GM12878 (cell line): ENCODE data around the gene ENGASE. TPM values are rescaled to one million over a fixed set of nuclear protein-coding genes. Genes with fewer than 3 reads are reported as not detected.

Experiments used
- ATAC-seq: fragments of 200-7000 bp; cut with Tn5 transposase; 3 replicates; pipeline ENCODE4 v1.9.1; 2020; ENCODE audit warnings: mild to moderate bottlenecking, moderate library complexity
- BruUV-seq: library from RNA; stranded (reverse); fragments of 400-500 nt; replicated peaks from 2 replicates; lab custom pipeline; 2021; lab: Mats Ljungman, UMichigan
- CTCF ChIA-PET: fragments of 300-600 bp; sonication (Branson Sonifier 250); formaldehyde crosslinking; extraction: SDS; loops from one replicate; lab custom pipeline; 2021; ENCODE audit warnings: inconsistent platforms; lab: Yijun Ruan, JAX
- POLR2A ChIA-PET: fragments of 350-600 bp; formaldehyde crosslinking; extraction: SDS; loops from one replicate; lab custom pipeline; 2021; ENCODE audit warnings: inconsistent platforms; lab: Charles Lee
- RAD21 ChIA-PET: fragments of 300-600 bp; sonication (Branson Sonifier 250); formaldehyde crosslinking; loops from one replicate; lab custom pipeline; 2023; ENCODE audit warnings: antibody characterized with exemption; ENCODE audit not compliant: unreplicated experiment; lab: Charles Lee
- SMC1A ChIA-PET: fragments of 300-600 bp; sonication (Branson Sonifier 250); formaldehyde crosslinking; loops from one replicate; lab custom pipeline; 2023; ENCODE audit not compliant: unreplicated experiment, uncharacterized antibody; lab: Charles Lee
- DNase-seq: peaks from one replicate; pipeline ENCODE4 v3.0.0-alpha.2; 2011; ENCODE audit warnings: low read depth, low spot score
- FAIRE-seq: peaks from 3 replicates; lab custom pipeline; 2011; peaks lifted over from hg19 to GRCh38; lab: Jason Lieb, UNC
- H2AFZ ChIP-seq: 2 replicates; pipeline ENCODE4 v1.6.0; 2011; ENCODE audit warnings: low read depth, low read length, control low read depth; ENCODE audit not compliant: control insufficient read depth
- H3K27ac ChIP-seq: 2 replicates; pipeline ENCODE4 v1.5.1; 2011; ENCODE audit warnings: control low read depth; ENCODE audit not compliant: control insufficient read depth, insufficient read depth
- H3K27me3 ChIP-seq, 2 experiments: replicated peaks in 1 of 2; 2 replicates each; pipeline versions ENCODE4 v1.6.0 to v1.6.1; 2011; ENCODE audit warnings: low read length in 1 of 2; ENCODE audit not compliant: control insufficient read depth in 2 of 2, insufficient read depth in 2 of 2
- H3K36me3 ChIP-seq, 2 experiments: 2 replicates each; pipeline ENCODE4 v1.5.1; 2011; ENCODE audit warnings: low read length in 1 of 2; ENCODE audit not compliant: control insufficient read depth in 2 of 2, insufficient read depth in 2 of 2
- H3K4me1 ChIP-seq: 2 replicates; pipeline ENCODE4 v1.6.1; 2011; ENCODE audit warnings: mild to moderate bottlenecking, low read length, moderate library complexity, mixed read lengths; ENCODE audit not compliant: control insufficient read depth, insufficient read depth
- H3K4me2 ChIP-seq: 2 replicates; pipeline ENCODE4 v1.6.0; 2011; ENCODE audit warnings: control low read depth; ENCODE audit not compliant: control insufficient read depth, insufficient read depth
- H3K4me3 ChIP-seq: fragments of 200-600 bp; sonication (generic); 2 replicates; pipeline ENCODE4 v1.5.1; 2016
- H3K79me2 ChIP-seq: 2 replicates; pipeline ENCODE4 v1.6.0; 2011; ENCODE audit warnings: low read length; ENCODE audit not compliant: control insufficient read depth, insufficient read depth
- H3K9ac ChIP-seq: 2 replicates; pipeline ENCODE4 v1.8.0; 2011; ENCODE audit warnings: low read length, control low read depth, mixed read lengths; ENCODE audit not compliant: control insufficient read depth, insufficient read depth
- H3K9me3 ChIP-seq: replicated peaks from 3 replicates; pipeline ENCODE4 v1.5.1; 2011; ENCODE audit warnings: mild to moderate bottlenecking, low read length; ENCODE audit not compliant: control insufficient read depth, insufficient read depth
- H4K20me1 ChIP-seq: 2 replicates; pipeline ENCODE4 v1.6.0; 2011; ENCODE audit not compliant: control insufficient read depth, insufficient read depth
- E2F4 ChIP-seq: IDR thresholded peaks from 2 replicates; pipeline ENCODE4 v1.6.1; 2012; ENCODE audit warnings: low read depth, low read length, improper control_type of control experiment
- FOXK2 ChIP-seq: fragments of 450-650 bp; IDR thresholded peaks from 2 replicates; pipeline ENCODE4 v1.6.1; 2017; ENCODE audit warnings: mild to moderate bottlenecking, moderate library complexity
- MEF2A ChIP-seq: IDR thresholded peaks from 2 replicates; pipeline ENCODE4 v1.6.1; 2011; ENCODE audit warnings: low read depth, mild to moderate bottlenecking, low read length, moderate library complexity; ENCODE audit not compliant: insufficient read depth
- SMAD1 ChIP-seq: fragments of 450-650 bp; IDR thresholded peaks from 2 replicates; pipeline ENCODE4 v1.6.1; 2018; ENCODE audit warnings: mild to moderate bottlenecking, low read depth; ENCODE audit not compliant: partially characterized antibody
- SUPT20H ChIP-seq: IDR thresholded peaks from 2 replicates; pipeline ENCODE4 v1.6.1; 2011; ENCODE audit warnings: low read depth, mild to moderate bottlenecking, low read length, moderate library complexity, borderline replicate concordance; ENCODE audit not compliant: control insufficient read depth
- ZNF687 ChIP-seq: fragments of 450-650 bp; IDR thresholded peaks from 2 replicates; pipeline ENCODE4 v1.6.1; 2017; ENCODE audit warnings: mild to moderate bottlenecking, moderate library complexity
- WGBS: methylation state at CpG from one replicate; pipeline ENCODE4 v1.1.6; 2016; ENCODE audit warnings: low lambda C conversion rate; ENCODE audit not compliant: insufficient replicate concordance, insufficient coverage; ENCODE audit errors: missing lambda C conversion rate; 5-methylcytosine and 5-hydroxymethylcytosine counted together
- in situ Hi-C: fragments of 300-500 bp; cut with MboI; formaldehyde crosslinking; loops from 9 replicates; pipeline ENCODE4 v1.14.3; 2018; ENCODE audit warnings: mixed read lengths
- intact Hi-C: fragments of 100-400 bp; cut with micrococcal nuclease; formaldehyde crosslinking; loops from one replicate; pipeline ENCODE4 v1.14.2; 2022; ENCODE audit not compliant: unreplicated experiment
- polyA plus RNA-seq, 11 experiments: library from polyadenylated mRNA; depleted of rRNA in 4 of 11; unstranded in 6 of 11; stranded (reverse) in 5 of 11; fragments of >200 nt; fragmentation: Nextera tagmentation in 4 of 11; fragmentation: Illumina TruSeq in 1 of 11; extraction: Ambion mirVana in 4 of 11; extraction: Trizol in 1 of 11; gene quantifications; 1 replicate in 1 of 11; 2 replicates in 10 of 11; pipeline versions ENCODE4 v1.2.1 to v1.2.3, GENCODE V29; 2011 to 2016; ENCODE audit warnings: inconsistent platforms in 2 of 11, missing spikeins in 2 of 11, low read depth in 1 of 11
- total RNA-seq, 4 experiments: library from RNA; depleted of rRNA in 3 of 4; stranded (reverse); fragments of >200 nt in 3 of 4; fragmentation: Illumina TruSeq in 1 of 4; extraction: Trizol in 1 of 4; gene quantifications; 2 replicates each; pipeline versions ENCODE4 v1.2.1 to v1.2.3, GENCODE V29; 2013 to 2021

ENGASE gene
- total and polyA plus RNA-seq, 10 of the 15 experiments (the other 5 are each of a cell fraction or from before 2014, with no cell fraction given), result 0.18 to 28.9 (median 10.5) TPM

- Histone ChIP-seq H3K36me3 (no peaks in the 10 kb centered on the region; a peak in 2 of 4 replicates), H4K20me1 (no peaks in the 10 kb centered on the region), H3K79me2 (peaks cover 4% of the 10 kb centered on the region), H3K4me3 (no peak overlapping the region), H2AFZ (no peak overlapping the region), H3K9me3 (no peaks in the 10 kb centered on the region), H3K27me3 (no peaks in the 10 kb centered on the region), H3K9ac (no peak overlapping the region), H3K4me2 (no peak overlapping the region), H3K27ac (no peak overlapping the region), H3K4me1 (peaks cover 5% of the 10 kb centered on the region)
- TF ChIP-seq E2F4, result no peak
- TF ChIP-seq MEF2A, result no peak
- no peak for TF ChIP-seq SUPT20H
- no peak for TF ChIP-seq FOXK2
- no peak for TF ChIP-seq ZNF687
- no peak for TF ChIP-seq SMAD1
- no peak for DNase-seq
- POLR2A ChIA-PET, result no interaction called here
- intact Hi-C loops (no loop called here), in situ Hi-C loops (no loop called here)
- no peak for ATAC-seq
- FAIRE-seq, result no peak
- BruUV-seq, result no TSS peak
- SMC1A ChIA-PET, result no interaction called here
- RAD21 ChIA-PET, result no interaction called here
- CTCF ChIA-PET, result interaction anchor here (0.6 to 1.3 kb wide), 2 partner anchors 32 to 762 kb away, joined by 3 to 6 read pairs; partner anchors contain the start of gene CBX4
- 83% methylated on average over 11 of the region's 12 CpGs for WGBS
Measured at GRCh38 chr17:79077587-79077986, 3.0 kb downstream of the ENGASE start.
